Common myeloid progenitor, CD34-positive (primary cell): ENCODE data around the gene BTBD16.

Source experiments
- CTCF ChIA-PET: fragments of 350-600 bp; sonication (Branson Sonifier 250); formaldehyde crosslinking; loops from one replicate; lab custom pipeline; 2021; ENCODE audit warnings: antibody characterized with exemption; lab: Charles Lee
- POLR2A ChIA-PET: fragments of 350-600 bp; sonication (Branson Sonifier 250); formaldehyde crosslinking; loops from one replicate; lab custom pipeline; 2021; ENCODE audit warnings: antibody characterized with exemption; lab: Charles Lee
- DNase-seq, 3 donors: peaks; one replicate each; pipeline versions ENCODE4 v3.0.0 to v3.0.0-alpha.2; 2013
- H3K27ac ChIP-seq, 2 experiments: 1 replicate in 1 of 2; 2 replicates in 1 of 2; pipeline ENCODE4 v1.7.0; 2013; ENCODE audit warnings: inconsistent platforms in 2 of 2, low read length in 2 of 2, mild to moderate bottlenecking in 2 of 2, low read depth in 1 of 2, moderate library complexity in 1 of 2; ENCODE audit not compliant: severe bottlenecking in 2 of 2, insufficient read depth in 1 of 2, poor library complexity in 1 of 2
- H3K27me3 ChIP-seq, 5 experiments: replicated peaks in 2 of 5; 1 replicate in 3 of 5; 2 replicates in 2 of 5; pipeline versions ENCODE4 v1.6.1 to v1.7.0; 2013; ENCODE audit warnings: low read length in 4 of 5, mild to moderate bottlenecking in 2 of 5, moderate library complexity in 2 of 5, inconsistent platforms in 1 of 5; ENCODE audit not compliant: insufficient read depth in 5 of 5, control insufficient read depth in 4 of 5
- H3K36me3 ChIP-seq, 4 experiments: 1 replicate in 2 of 4; 2 replicates in 2 of 4; pipeline versions ENCODE4 v1.6.1 to v1.7.0; 2013; ENCODE audit warnings: low read length in 3 of 4, control low read depth in 1 of 4, mild to moderate bottlenecking in 1 of 4; ENCODE audit not compliant: control insufficient read depth in 4 of 4, insufficient read depth in 4 of 4
- H3K4me1 ChIP-seq, 4 experiments: 1 replicate in 3 of 4; 2 replicates in 1 of 4; pipeline versions ENCODE4 v1.6.1 to v1.7.1; 2013; ENCODE audit warnings: low read length in 3 of 4, mild to moderate bottlenecking in 3 of 4, control low read depth in 1 of 4, inconsistent platforms in 1 of 4, moderate library complexity in 1 of 4; ENCODE audit not compliant: control insufficient read depth in 4 of 4, insufficient read depth in 4 of 4; ENCODE audit errors: control extremely low read depth in 1 of 4
- H3K4me3 ChIP-seq, 7 experiments: 1 replicate in 4 of 7; 2 replicates in 3 of 7; pipeline versions ENCODE4 v1.5.1 to v1.7.0; 2013; ENCODE audit warnings: mild to moderate bottlenecking in 7 of 7, low read length in 6 of 7, moderate library complexity in 6 of 7, inconsistent platforms in 2 of 7, low read depth in 2 of 7, control low read depth in 1 of 7; ENCODE audit not compliant: insufficient read depth in 4 of 7, control insufficient read depth in 1 of 7; ENCODE audit errors: extremely low read depth in 1 of 7
- H3K9me3 ChIP-seq, 5 experiments: 1 replicate in 4 of 5; 2 replicates in 1 of 5; pipeline versions ENCODE4 v1.6.1 to v1.7.1; 2013; ENCODE audit warnings: low read length in 4 of 5, mild to moderate bottlenecking in 2 of 5, inconsistent platforms in 1 of 5, low read depth in 1 of 5, moderate library complexity in 1 of 5; ENCODE audit not compliant: control insufficient read depth in 4 of 5, insufficient read depth in 2 of 5; ENCODE audit errors: control extremely low read depth in 1 of 5
- WGBS: methylation state at CpG from one replicate; pipeline ENCODE4 v1.1.5; 2013; ENCODE audit not compliant: insufficient coverage; 5-methylcytosine and 5-hydroxymethylcytosine counted together

Gene BTBD16

DNA sequence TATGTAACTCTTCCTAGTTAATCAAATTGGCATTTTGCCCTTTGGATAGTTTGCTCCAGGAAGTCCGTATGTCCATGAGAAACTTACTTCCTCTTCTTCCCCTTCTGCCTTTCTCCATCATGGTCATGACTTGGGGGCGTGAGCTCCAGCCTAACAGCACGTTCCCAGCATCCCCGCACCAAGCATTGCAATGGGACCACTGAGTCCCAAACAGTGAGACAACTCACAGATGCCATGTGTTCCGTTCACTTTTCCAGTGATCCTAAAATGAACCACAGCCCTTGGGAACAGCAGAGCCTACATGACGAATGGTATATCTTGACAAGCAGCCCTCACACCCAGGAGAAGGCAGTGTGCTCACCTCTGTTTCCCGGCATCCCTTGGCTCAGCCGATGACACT lies 10.7 kb downstream of the BTBD16 start:
- CTCF ChIA-PET: no interaction called here
- WGBS: 91% methylated on average over 6 of the region's 8 CpGs
- no peak overlapping the region for H3K4me3 ChIP-seq

DNA sequence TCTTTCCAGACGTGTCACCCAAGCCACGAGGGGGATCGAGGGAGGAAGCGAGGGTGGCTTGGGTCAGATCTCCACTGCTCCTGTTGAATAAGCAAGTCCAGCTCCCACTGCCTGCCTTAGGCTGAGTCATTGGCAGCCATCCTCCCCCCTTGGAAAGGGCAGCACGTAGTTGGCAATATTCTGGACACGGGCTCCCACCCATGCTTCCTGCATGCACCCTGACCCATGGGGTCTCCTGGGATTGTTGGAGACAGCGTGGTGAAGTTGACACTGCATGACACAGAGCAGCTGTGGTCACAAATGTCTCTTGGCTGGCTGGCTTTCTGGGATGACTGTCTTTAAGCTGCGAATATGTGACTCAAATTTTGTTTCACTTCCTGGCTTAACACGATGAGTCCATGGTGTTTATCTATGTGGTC lies 11.2 kb downstream of the BTBD16 start:
- CTCF ChIA-PET: no interaction called here
- H3K9me3 ChIP-seq: no peaks in the 10 kb centered on the region
- H3K4me3 ChIP-seq: no peak overlapping the region
- no peak overlapping the region for H3K27ac ChIP-seq
- no peaks in the 10 kb centered on the region for H3K36me3 ChIP-seq
- 95% methylated on average over 9 of the region's 9 CpGs for WGBS
- no peak for DNase-seq
- POLR2A ChIA-PET: no interaction called here
- no peaks in the 10 kb centered on the region for H3K4me1 ChIP-seq
- peaks cover 0 to 31% (median 7%) of the 10 kb centered on the region in 5 experiments for H3K27me3 ChIP-seq

More for the DNA sequence above, 10.7 kb downstream of the BTBD16 start:
- DNase-seq: no peak
- no peaks in the 10 kb centered on the region for H3K36me3 ChIP-seq
- no peaks in the 10 kb centered on the region for H3K4me1 ChIP-seq
- H3K9me3 ChIP-seq: no peaks in the 10 kb centered on the region
- POLR2A ChIA-PET: no interaction called here
- H3K27me3 ChIP-seq: peaks cover 0 to 31% (median 6%) of the 10 kb centered on the region in 5 experiments
- no peak overlapping the region for H3K27ac ChIP-seq

DNA sequence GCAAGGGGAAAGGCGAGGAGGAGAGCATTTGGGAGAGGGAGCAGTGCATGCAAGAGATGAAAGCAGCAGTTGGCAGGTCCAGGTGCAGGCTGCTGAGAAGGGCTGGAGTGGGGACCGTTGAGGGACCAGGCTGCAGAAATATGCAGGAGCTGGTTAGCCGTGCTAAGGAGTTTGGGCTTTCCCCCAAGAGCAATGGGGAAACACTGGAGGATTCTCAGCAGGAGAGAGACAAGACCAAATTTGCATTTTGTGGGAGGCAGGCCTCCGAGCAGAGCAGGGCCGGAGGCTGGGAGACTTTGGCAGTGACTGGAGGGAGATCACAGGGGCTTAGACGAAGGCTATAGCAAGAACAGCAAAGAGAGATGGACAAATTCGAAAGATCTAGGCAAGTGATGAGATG lies 11.8 kb downstream of the BTBD16 start:
- Histone ChIP-seq H3K27me3 (peaks cover 0 to 34% (median 8%) of the 10 kb centered on the region in 5 experiments), H3K27ac (no peak overlapping the region), H3K4me1 (no peaks in the 10 kb centered on the region), H3K9me3 (no peaks in the 10 kb centered on the region), H3K4me3 (no peak overlapping the region), H3K36me3 (no peaks in the 10 kb centered on the region)
- CTCF ChIA-PET: no interaction called here
- POLR2A ChIA-PET: no interaction called here
- no peak for DNase-seq
- 74% methylated on average over 7 of the region's 7 CpGs for WGBS

DNA sequence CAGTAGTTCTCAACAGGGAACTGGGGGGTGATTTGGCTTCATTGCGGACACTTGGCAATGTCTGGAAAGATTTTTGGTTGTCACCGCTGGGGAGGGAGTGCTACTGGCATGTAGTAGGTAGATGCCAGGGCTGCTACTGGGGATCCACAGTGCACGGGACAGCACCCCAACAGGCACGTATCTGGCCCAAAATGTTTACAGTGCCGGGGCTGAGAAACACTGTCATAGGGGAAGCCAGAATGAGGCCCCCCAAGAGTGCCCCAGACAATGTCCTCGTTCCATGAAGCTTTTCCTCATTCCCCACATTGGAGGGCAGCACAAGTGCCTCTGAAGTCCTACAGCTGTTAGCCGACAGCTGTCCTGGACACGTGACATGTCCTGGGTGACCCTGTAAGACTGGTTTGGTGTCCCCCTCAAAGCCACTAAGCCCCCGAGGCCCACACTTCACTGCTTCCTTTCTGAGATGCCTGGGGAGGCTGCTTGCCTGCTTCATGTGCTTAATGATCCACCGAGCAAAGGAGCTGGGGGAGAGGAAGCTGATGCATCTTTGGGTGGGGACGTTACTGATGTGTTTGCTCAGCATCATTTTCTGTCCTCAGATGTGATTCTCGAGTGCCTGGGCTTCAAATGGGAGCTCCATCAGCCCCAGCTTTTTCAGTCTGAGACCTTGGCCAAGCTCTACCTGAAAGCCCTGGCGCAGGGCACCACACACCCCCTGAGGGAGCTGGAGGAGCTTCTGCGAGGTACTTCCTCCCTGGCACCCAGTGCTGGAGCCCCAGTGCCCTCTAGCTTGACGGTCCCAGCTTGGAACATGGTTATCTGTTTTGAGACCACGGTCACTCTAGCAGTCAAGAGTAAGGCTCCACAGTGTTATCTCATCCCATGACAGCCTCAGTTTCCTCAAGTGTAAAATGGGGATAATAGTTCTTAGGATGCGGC lies 14.7 kb downstream of the BTBD16 start:
- H3K9me3 ChIP-seq: no peaks in the 10 kb centered on the region
- 93% methylated on average over 15 of the region's 17 CpGs for WGBS
- no peak overlapping the region for H3K4me3 ChIP-seq
- H3K4me1 ChIP-seq: no peaks in the 10 kb centered on the region
- H3K36me3 ChIP-seq: no peaks in the 10 kb centered on the region
- H3K27ac ChIP-seq: no peak overlapping the region
- peaks cover 0 to 19% (median 2%) of the 10 kb centered on the region in 5 experiments for H3K27me3 ChIP-seq
- POLR2A ChIA-PET: no interaction called here
- CTCF ChIA-PET: interaction anchor here (1.0 to 1.5 kb wide), 2 partner anchors 17 to 279 kb away, joined by 3 read pairs; no protein-coding TSS in a partner anchor
- DNase-seq: no peak

DNA sequence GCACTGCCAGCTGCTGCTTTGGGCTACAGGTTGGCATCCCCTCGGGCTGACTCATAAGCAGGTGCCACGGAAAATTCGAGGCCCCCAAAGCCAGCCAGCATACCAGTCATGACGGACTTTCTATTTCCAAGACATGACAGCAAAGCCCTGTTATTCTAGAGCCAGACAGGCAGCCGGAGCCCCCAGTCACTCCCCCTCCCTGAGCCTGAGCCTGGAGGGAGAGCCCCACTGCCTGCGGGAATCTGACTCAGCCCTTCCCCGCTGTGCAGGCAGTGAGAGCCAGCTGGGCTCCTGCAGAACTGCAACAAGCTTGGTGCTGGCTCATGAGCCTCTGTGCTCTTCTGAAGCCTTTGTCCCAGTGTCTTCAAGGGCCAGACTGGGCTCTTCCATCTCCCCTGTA lies 15.8 kb downstream of the BTBD16 start:
- Histone ChIP-seq H3K9me3 (no peaks in the 10 kb centered on the region), H3K4me1 (no peaks in the 10 kb centered on the region), H3K36me3 (no peaks in the 10 kb centered on the region), H3K27me3 (peaks cover 0 to 17% (median 2%) of the 10 kb centered on the region in 5 experiments), H3K4me3 (no peak overlapping the region), H3K27ac (no peak overlapping the region)
- POLR2A ChIA-PET: no interaction called here
- WGBS: 86% methylated on average over 7 of the region's 7 CpGs
- CTCF ChIA-PET: interaction anchor here (1.0 to 1.5 kb wide), 2 partner anchors 18 to 278 kb away, joined by 3 read pairs; no protein-coding TSS in a partner anchor
- DNase-seq: no peak

- Histone ChIP-seq H3K27ac (no peak overlapping the region), H3K9me3 (no peaks in the 10 kb centered on the region), H3K4me3 (no peak overlapping the region), H3K36me3 (no peaks in the 10 kb centered on the region), H3K27me3 (peaks cover 0 to 11% (median 2%) of the 10 kb centered on the region in 5 experiments), H3K4me1 (no peaks in the 10 kb centered on the region)
- 94% methylated on average over 3 of the region's 5 CpGs for WGBS
- DNase-seq: no peak
- ChIA-PET POLR2A (no interaction called here), CTCF (interaction anchor here (1.5 kb wide), 1 partner anchor 19 kb away, joined by 3 read pairs; no protein-coding TSS in a partner anchor)
Measured at GRCh38 chr10:122287570-122287969, 16.5 kb downstream of the BTBD16 start.

- CTCF ChIA-PET: interaction anchor here (0.6 kb wide), 1 partner anchor 20 kb away, joined by 4 read pairs; no protein-coding TSS in a partner anchor
- no peak overlapping the region for H3K27ac ChIP-seq
- no peaks in the 10 kb centered on the region for H3K4me1 ChIP-seq
- POLR2A ChIA-PET: no interaction called here
- DNase-seq: no peak
- no peak overlapping the region for H3K4me3 ChIP-seq
- 97% methylated on average over 6 of the region's 6 CpGs for WGBS
- H3K27me3 ChIP-seq: peaks cover 0 to 11% (median 2%) of the 10 kb centered on the region in 5 experiments
- H3K9me3 ChIP-seq: no peaks in the 10 kb centered on the region
- no peaks in the 10 kb centered on the region for H3K36me3 ChIP-seq
Measured at GRCh38 chr10:122288262-122288661, 17.2 kb downstream of the BTBD16 start.
